ENCODE data around the gene DAD1. TPM values are rescaled to one million over a fixed set of nuclear protein-coding genes. Genes with fewer than 3 reads are reported as not detected.

The DAD1 gene
- total and polyA plus RNA-seq, 2 of the 8 experiments (the other 6 are each of a cell fraction or from before 2014, with no cell fraction given), result 131 to 440 TPM

GRCh38 chr14:22541721-22542120, 47.3 kb downstream of the DAD1 start:
- no peak overlapping the region for H3K14ac ChIP-seq (ENCODE audit: insufficient read length)
- H2BK12ac ChIP-seq (ENCODE audit: low read depth, low read length), result no peak overlapping the region
- H2BK120ac ChIP-seq (replicated peaks; ENCODE audit: low read depth, low read length), result no peak overlapping the region
- H2BK15ac ChIP-seq (ENCODE audit: low read length), result no peak overlapping the region
- no peak overlapping the region for H3K56ac ChIP-seq (replicated peaks; ENCODE audit: insufficient read length, low read depth, low read length)
- H3K4me3 ChIP-seq (ENCODE audit: extremely low read depth in 1 of 4, insufficient read depth in 2 of 4, low read depth in 3 of 4, low read length in 4 of 4), result no peak overlapping the region
- H3K18ac ChIP-seq (ENCODE audit: extremely low read depth, low read length), result no peak overlapping the region
- H4K5ac ChIP-seq (ENCODE audit: insufficient read length, low read depth, low read length), result no peak overlapping the region
- no peak overlapping the region for H2AK5ac ChIP-seq (ENCODE audit: low read depth, low read length)
- no peak for DNase-seq (ENCODE audit: low read depth in 1 of 2, low spot score in 2 of 2)
- peaks cover under 1 to 10% (median 8%) of the 10 kb centered on the region in 4 experiments; a peak in 6 of 7 replicates for H3K4me1 ChIP-seq (replicated peaks in 1 of 4; ENCODE audit: control insufficient read depth in 3 of 4, insufficient read depth in 4 of 4, low read length in 3 of 4)
- H3K23me2 ChIP-seq (ENCODE audit: low read depth, low read length), result no peaks in the 10 kb centered on the region
- no peak overlapping the region for H3K4ac ChIP-seq (replicated peaks; ENCODE audit: insufficient read length, low read depth, low read length)
- H4K8ac ChIP-seq (ENCODE audit: extremely low read depth, insufficient read depth, low read length), result no peak overlapping the region
- no peaks in the 10 kb centered on the region for H3K79me2 ChIP-seq (ENCODE audit: control insufficient read depth in 1 of 2, insufficient read depth in 2 of 2, low read length in 2 of 2)
- no peak overlapping the region for H3K27ac ChIP-seq (ENCODE audit: low read depth, low read length)
- TF ChIP-seq CTBP2 (IDR thresholded peaks at IDR 0.05; ENCODE audit: borderline replicate concordance, insufficient read depth, insufficient read length, low read length) (no peak), KDM5A (IDR thresholded peaks at IDR 0.05; ENCODE audit: low read length) (no peak), EGR1 (IDR thresholded peaks at IDR 0.05; ENCODE audit: borderline replicate concordance, low read depth, low read length) (no peak), HDAC6 (IDR thresholded peaks at IDR 0.05; ENCODE audit: low read depth, low read length) (no peak), RAD21 (IDR thresholded peaks at IDR 0.05 in 1 of 2, conservative IDR thresholded peaks at IDR 0.05 in 1 of 2; ENCODE audit: low read depth in 2 of 2, low read length in 2 of 2) (no peak), BCL11A (IDR thresholded peaks at IDR 0.05; ENCODE audit: low read depth in 2 of 2, low read length in 2 of 2) (no peak), MAFK (IDR thresholded peaks at IDR 0.05; ENCODE audit: low read depth, low read length) (no peak), SIX5 (IDR thresholded peaks at IDR 0.05; ENCODE audit: low read depth, low read length) (no peak), TBP (IDR thresholded peaks at IDR 0.05; ENCODE audit: low read depth, low read length) (no peak), FOSL1 (IDR thresholded peaks at IDR 0.05; ENCODE audit: insufficient read depth, low read depth, low read length) (no peak)
- TF ChIP-seq, protein P1, sequence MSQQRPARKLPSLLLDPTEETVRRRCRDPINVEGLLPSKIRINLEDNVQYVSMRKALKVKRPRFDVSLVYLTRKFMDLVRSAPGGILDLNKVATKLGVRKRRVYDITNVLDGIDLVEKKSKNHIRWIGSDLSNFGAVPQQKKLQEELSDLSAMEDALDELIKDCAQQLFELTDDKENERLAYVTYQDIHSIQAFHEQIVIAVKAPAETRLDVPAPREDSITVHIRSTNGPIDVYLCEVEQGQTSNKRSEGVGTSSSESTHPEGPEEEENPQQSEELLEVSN (IDR thresholded peaks at IDR 0.05), result no peak
- no peaks in the 10 kb centered on the region for H4K20me1 ChIP-seq (replicated peaks in 1 of 2; ENCODE audit: control insufficient read depth in 1 of 2, insufficient read depth in 2 of 2, low read length in 2 of 2)
- H4K91ac ChIP-seq (replicated peaks; ENCODE audit: insufficient read length, low read length), result no peak overlapping the region
- H3K36me3 ChIP-seq (ENCODE audit: control insufficient read depth in 2 of 4, insufficient read depth in 4 of 4, low read length in 3 of 4), result no peaks in the 10 kb centered on the region
- no peak overlapping the region for H2BK20ac ChIP-seq (ENCODE audit: low read length)
- CTCF ChIA-PET (ENCODE audit: partially characterized antibody), result interaction anchor here (0.9 to 3.1 kb wide), 7 partner anchors 10 to 91 kb away, joined by 3 to 10 read pairs (median 4); no protein-coding TSS in a partner anchor
- 97% methylated on average over 5 of the region's 5 CpGs; no CpG with 5 or more reads in 1 of the 2 experiments for WGBS, 2 experiments (ENCODE audit: extremely low coverage in 1 of 2, insufficient coverage in 1 of 2, insufficient read length in 1 of 2, insufficient replicate concordance in 2 of 2, low coverage in 1 of 2, low lambda C conversion rate in 2 of 2, missing lambda C conversion rate in 1 of 2)
- no peaks in the 10 kb centered on the region for H3K79me1 ChIP-seq (ENCODE audit: low read depth, low read length)
- no peak overlapping the region for H2AFZ ChIP-seq (ENCODE audit: low read length)
- no peaks in the 10 kb centered on the region; a peak in 1 of 4 replicates for H3K9me3 ChIP-seq (ENCODE audit: insufficient read depth in 2 of 2, low read depth in 1 of 2, low read length in 1 of 2)
- no peak overlapping the region for H3K9ac ChIP-seq (replicated peaks in 1 of 4; ENCODE audit: extremely low read depth in 1 of 4, low read depth in 3 of 4, low read length in 3 of 4)
- FAIRE-seq, result no peak
- no peak overlapping the region for H3K23ac ChIP-seq (ENCODE audit: insufficient read length)
- POLR2A ChIA-PET (ENCODE audit: partially characterized antibody), result no interaction called here
- no peak overlapping the region for H3K4me2 ChIP-seq (ENCODE audit: insufficient read depth in 1 of 2, low read depth in 2 of 2, low read length in 2 of 2)
- H2BK5ac ChIP-seq (ENCODE audit: low read depth, low read length), result no peak overlapping the region
- H3K27me3 ChIP-seq (replicated peaks in 1 of 4; ENCODE audit: control insufficient read depth in 3 of 4, extremely low read depth in 1 of 4, insufficient read depth in 3 of 4, low read length in 3 of 4), result peaks cover 0 to 2% (median 0%) of the 10 kb centered on the region in 4 experiments; a peak in 2 of 7 replicates
